ENCODE measurements around the gene IGF1R. TPM values are rescaled to one million over a fixed set of nuclear protein-coding genes. Genes with fewer than 3 reads are reported as not detected.
A peak's percentile ranks its signal among the peaks of the same experiment; 100 is the strongest.

IGF1R gene
- total RNA-seq, 1 donor from 2014 or later = 47.7 TPM

GRCh38 chr15:98878172-98878571, 229.8 kb downstream of the IGF1R start:
- H3K4me1 ChIP-seq = peaks cover 45% of the 10 kb centered on the region
- no peak overlapping the region for H3K27ac ChIP-seq
- DNase-seq = no peak
- H3K9me3 ChIP-seq = no peaks in the 10 kb centered on the region
- no peak overlapping the region for H3K4me3 ChIP-seq
- no peak for ATAC-seq
- no peak for TF ChIP-seq CTCF (IDR thresholded peaks at IDR 0.05)
- no peaks in the 10 kb centered on the region for H3K27me3 ChIP-seq (ENCODE audit: low read depth)
- H3K36me3 ChIP-seq = no peaks in the 10 kb centered on the region
- intact Hi-C loops (cut with DNase I) = no loop called here

DNA sequence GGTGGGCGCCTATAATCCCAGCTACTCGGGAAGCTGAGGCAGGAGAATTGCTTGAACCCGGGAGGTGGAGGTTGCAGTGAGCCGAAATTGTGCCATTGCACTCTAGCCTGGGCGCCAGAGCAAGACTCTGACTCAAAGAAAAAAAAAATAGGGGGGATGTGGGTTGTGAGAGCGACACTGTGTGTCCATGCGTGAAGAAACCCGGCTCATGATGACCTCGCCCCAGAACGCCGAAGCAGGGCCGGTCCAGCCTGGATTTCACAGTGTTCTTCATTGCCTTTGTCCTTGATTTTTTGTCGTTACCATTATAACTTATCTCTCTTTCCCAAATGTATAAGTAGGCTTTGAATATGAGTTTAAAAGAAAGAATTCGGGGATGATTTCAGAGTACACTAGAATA, 230.5 kb downstream of the IGF1R start:
- Histone ChIP-seq H3K36me3 (no peaks in the 10 kb centered on the region), H3K27ac (no peak overlapping the region), H3K4me1 (peaks cover 38% of the 10 kb centered on the region), H3K27me3 (ENCODE audit: low read depth) (no peaks in the 10 kb centered on the region), H3K4me3 (no peak overlapping the region), H3K9me3 (no peaks in the 10 kb centered on the region)
- ATAC-seq (no peak), DNase-seq (no peak)
- intact Hi-C loops (cut with DNase I) = no loop called here
- no peak for TF ChIP-seq CTCF (IDR thresholded peaks at IDR 0.05)

DNA sequence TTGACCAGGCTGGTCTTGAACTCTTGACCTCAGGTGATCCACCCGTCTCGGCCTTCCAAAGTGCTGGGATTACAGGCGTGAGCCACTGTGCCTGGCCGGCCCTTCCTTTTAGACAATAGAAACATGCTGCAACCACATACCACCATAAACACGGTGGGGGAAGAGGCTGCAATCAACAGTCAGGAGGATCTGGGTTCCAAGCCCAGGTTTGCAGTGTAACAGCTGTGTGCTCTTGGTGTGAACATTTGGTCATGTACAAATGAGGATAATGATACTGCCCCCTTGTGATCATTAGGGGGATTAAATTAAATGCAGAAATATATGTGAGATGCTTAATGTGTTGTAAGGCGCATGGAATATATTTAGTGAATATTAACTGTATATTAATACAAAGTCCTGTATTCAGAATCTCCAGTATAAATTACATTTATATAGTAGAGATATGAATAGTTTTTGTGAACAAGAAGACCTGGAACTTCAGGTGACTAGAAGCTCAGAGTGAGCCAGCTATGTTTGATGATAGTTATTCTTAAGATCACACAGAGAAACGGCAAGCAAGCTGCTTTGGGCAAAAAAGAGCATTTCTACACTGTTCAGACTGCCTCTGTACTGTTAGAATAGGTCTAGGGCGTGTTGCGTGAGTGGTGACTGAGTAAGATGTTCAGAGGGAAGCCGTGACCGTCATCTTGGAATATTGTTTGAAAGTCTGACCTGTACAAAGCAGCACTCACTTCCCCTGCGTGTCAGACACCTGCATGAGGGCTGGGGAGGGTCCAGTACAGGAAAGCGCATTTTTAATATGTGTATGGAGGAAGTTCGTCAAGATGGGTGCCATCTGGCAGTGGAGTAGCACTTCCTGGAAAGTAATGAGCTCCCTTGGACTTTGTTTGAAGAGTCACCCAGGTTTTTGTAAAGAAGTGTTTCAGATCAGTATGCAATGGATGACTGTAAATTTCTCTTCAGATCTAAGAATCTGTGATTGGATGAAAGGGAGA, 233.5 kb downstream of the IGF1R start:
- intact Hi-C loops (cut with DNase I) = no loop called here
- H3K27me3 ChIP-seq (ENCODE audit: low read depth) = no peaks in the 10 kb centered on the region
- ATAC-seq = peak; percentile 80

DNA sequence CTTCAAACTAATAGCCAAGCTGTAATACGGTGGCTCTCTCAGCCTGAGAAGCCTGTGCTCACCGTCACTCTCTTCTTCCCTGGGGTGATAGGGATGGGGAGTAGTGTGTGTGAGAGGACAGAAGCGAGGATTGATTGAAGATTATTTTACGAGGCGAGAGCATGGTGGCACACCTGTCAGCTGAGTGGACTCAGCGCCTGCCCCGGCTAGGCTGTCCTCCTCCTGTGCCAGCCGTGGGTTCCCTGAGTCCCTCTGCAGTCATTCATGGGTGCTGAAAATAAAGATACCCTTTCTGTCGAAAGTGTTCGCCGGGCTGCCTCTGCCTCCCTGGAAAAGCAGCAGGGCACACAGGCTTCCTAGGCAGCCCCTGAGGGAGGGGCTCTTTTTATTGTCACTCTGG, 235.1 kb downstream of the IGF1R start:
- no peak for TF ChIP-seq CTCF (IDR thresholded peaks at IDR 0.05)
- H3K27me3 ChIP-seq (ENCODE audit: low read depth) = no peaks in the 10 kb centered on the region
- H3K36me3 ChIP-seq = no peaks in the 10 kb centered on the region
- peaks cover 6% of the 10 kb centered on the region for H3K4me1 ChIP-seq
- intact Hi-C loops (cut with DNase I) = no loop called here
- no peak overlapping the region for H3K27ac ChIP-seq
- no peak for DNase-seq
- H3K4me3 ChIP-seq = no peak overlapping the region
- no peaks in the 10 kb centered on the region for H3K9me3 ChIP-seq
- no peak for ATAC-seq

More for the DNA sequence above, 233.5 kb downstream of the IGF1R start:
- Histone ChIP-seq H3K36me3 (no peaks in the 10 kb centered on the region), H3K4me1 (peaks cover 14% of the 10 kb centered on the region), H3K9me3 (no peaks in the 10 kb centered on the region), H3K4me3 (no peak overlapping the region), H3K27ac (no peak overlapping the region)
- no peak for DNase-seq
- peak; percentile 64 for TF ChIP-seq CTCF (IDR thresholded peaks at IDR 0.05)

- H3K36me3 ChIP-seq = no peaks in the 10 kb centered on the region
- H3K27me3 ChIP-seq (ENCODE audit: low read depth) = no peaks in the 10 kb centered on the region
- peaks cover 6% of the 10 kb centered on the region for H3K4me1 ChIP-seq
- DNase-seq = no peak
- no peak for ATAC-seq
- no peak overlapping the region for H3K4me3 ChIP-seq
- TF ChIP-seq CTCF (IDR thresholded peaks at IDR 0.05) = no peak
- H3K27ac ChIP-seq = no peak overlapping the region
- H3K9me3 ChIP-seq = no peaks in the 10 kb centered on the region
- intact Hi-C loops (cut with DNase I) = no loop called here
Observed at GRCh38 chr15:98884894-98885293, 236.6 kb downstream of the IGF1R start.
